ENCODE measurements around the gene CCDC102A. TPM values are rescaled to one million over a fixed set of nuclear protein-coding genes. Genes with fewer than 3 reads are reported as not detected.

The CCDC102A gene
- total and polyA plus RNA-seq, 9 of the 15 experiments (the other 6 are each of a cell fraction or from before 2014, with no cell fraction given) = 0.03 to 4.9 (median 1.4) TPM

- TF ChIP-seq, protein P1, sequence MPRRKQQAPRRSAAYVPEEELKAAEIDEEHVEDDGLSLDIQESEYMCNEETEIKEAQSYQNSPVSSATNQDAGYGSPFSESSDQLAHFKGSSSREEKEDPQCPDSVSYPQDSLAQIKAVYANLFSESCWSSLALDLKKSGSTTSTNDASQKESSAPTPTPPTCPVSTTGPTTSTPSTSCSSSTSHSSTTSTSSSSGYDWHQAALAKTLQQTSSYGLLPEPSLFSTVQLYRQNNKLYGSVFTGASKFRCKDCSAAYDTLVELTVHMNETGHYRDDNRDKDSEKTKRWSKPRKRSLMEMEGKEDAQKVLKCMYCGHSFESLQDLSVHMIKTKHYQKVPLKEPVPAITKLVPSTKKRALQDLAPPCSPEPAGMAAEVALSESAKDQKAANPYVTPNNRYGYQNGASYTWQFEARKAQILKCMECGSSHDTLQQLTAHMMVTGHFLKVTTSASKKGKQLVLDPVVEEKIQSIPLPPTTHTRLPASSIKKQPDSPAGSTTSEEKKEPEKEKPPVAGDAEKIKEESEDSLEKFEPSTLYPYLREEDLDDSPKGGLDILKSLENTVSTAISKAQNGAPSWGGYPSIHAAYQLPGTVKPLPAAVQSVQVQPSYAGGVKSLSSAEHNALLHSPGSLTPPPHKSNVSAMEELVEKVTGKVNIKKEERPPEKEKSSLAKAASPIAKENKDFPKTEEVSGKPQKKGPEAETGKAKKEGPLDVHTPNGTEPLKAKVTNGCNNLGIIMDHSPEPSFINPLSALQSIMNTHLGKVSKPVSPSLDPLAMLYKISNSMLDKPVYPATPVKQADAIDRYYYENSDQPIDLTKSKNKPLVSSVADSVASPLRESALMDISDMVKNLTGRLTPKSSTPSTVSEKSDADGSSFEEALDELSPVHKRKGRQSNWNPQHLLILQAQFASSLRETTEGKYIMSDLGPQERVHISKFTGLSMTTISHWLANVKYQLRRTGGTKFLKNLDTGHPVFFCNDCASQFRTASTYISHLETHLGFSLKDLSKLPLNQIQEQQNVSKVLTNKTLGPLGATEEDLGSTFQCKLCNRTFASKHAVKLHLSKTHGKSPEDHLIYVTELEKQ (CRISPR knock-in tag; IDR thresholded peaks at IDR 0.05) = no peak
- TF ChIP-seq BMI1 (IDR thresholded peaks at IDR 0.05; ENCODE audit: low read length) (peak; percentile 69; the same call in 1 of the 2 replicates), BRF1 (IDR thresholded peaks at IDR 0.05; ENCODE audit: borderline replicate concordance, extremely low read depth, insufficient read length) (no peak), RFX5 (IDR thresholded peaks at IDR 0.05; ENCODE audit: low read depth, low read length) (no peak), ZNF639 (CRISPR knock-in tag; conservative IDR thresholded peaks at IDR 0.05 in 1 of 2, IDR thresholded peaks at IDR 0.05 in 1 of 2) (0 out of 4 replicates have a peak, but pooled peaks of 1 of the 2 experiments have one; percentile 42), GMEB1 (CRISPR knock-in tag; IDR thresholded peaks at IDR 0.05) (peak; percentile 20; the same call in 1 of the 2 replicates), MAFK (IDR thresholded peaks at IDR 0.05; ENCODE audit: low read length) (no peak), PTTG1 (tag; IDR thresholded peaks at IDR 0.05; ENCODE audit: low read depth) (no peak), ERF (CRISPR knock-in tag; IDR thresholded peaks at IDR 0.05) (no peak), ZNF740 (CRISPR knock-in tag; IDR thresholded peaks at IDR 0.05) (no peak; the same call in 1 of the 2 replicates), ZNF740 (tag; IDR thresholded peaks at IDR 0.05) (no peak; a peak in 1 of 4 replicates), ILK (tag; IDR thresholded peaks at IDR 0.05; ENCODE audit: borderline replicate concordance, low read depth) (no peak), EP300 (IDR thresholded peaks at IDR 0.05; ENCODE audit: low read length) (no peak), KLF1 (tag; IDR thresholded peaks at IDR 0.05) (no peak), TOE1 (IDR thresholded peaks at IDR 0.05; ENCODE audit: borderline replicate concordance) (no peak), TOE1 (CRISPR knock-in tag; IDR thresholded peaks at IDR 0.05; ENCODE audit: borderline replicate concordance, low read depth) (no peak), CBFB (CRISPR knock-in tag; IDR thresholded peaks at IDR 0.05) (no peak)
- TF ChIP-seq, protein P2, sequence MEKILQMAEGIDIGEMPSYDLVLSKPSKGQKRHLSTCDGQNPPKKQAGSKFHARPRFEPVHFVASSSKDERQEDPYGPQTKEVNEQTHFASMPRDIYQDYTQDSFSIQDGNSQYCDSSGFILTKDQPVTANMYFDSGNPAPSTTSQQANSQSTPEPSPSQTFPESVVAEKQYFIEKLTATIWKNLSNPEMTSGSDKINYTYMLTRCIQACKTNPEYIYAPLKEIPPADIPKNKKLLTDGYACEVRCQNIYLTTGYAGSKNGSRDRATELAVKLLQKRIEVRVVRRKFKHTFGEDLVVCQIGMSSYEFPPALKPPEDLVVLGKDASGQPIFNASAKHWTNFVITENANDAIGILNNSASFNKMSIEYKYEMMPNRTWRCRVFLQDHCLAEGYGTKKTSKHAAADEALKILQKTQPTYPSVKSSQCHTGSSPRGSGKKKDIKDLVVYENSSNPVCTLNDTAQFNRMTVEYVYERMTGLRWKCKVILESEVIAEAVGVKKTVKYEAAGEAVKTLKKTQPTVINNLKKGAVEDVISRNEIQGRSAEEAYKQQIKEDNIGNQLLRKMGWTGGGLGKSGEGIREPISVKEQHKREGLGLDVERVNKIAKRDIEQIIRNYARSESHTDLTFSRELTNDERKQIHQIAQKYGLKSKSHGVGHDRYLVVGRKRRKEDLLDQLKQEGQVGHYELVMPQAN (IDR thresholded peaks at IDR 0.05; ENCODE audit: borderline replicate concordance) = no peak
These were observed 578 bp downstream of the CCDC102A start (continued) for GRCh38 chr16:57535680-57536305.

All from K562 (cell line).